GM23338 (cell line): ENCODE measurements around the gene PRCD. TPM values are rescaled to one million over a fixed set of nuclear protein-coding genes. Genes with fewer than 3 reads are reported as not detected.

ENCODE experiments used
- CREB1 ChIP-seq: fragments of 250-450 bp; sonication (Bioruptor Pico); IDR thresholded peaks from 2 replicates; pipeline ENCODE4 v1.5.0; 2020; ENCODE audit warnings: low read depth, mild to moderate bottlenecking, moderate library complexity
- EZH2 ChIP-seq: fragments of 200-600 bp; sonication (generic); IDR thresholded peaks from one replicate; pipeline ENCODE4 v1.8.0; 2017; ENCODE audit warnings: antibody characterized with exemption, mild to moderate bottlenecking, low read depth; ENCODE audit not compliant: unreplicated experiment
- NANOG ChIP-seq: IDR thresholded peaks from 2 replicates; pipeline ENCODE4 v1.6.1; 2016; ENCODE audit warnings: antibody characterized with exemption, borderline replicate concordance
- ZNF114 ChIP-seq: fragments of 250-450 bp; sonication (Bioruptor Pico); IDR thresholded peaks from 2 replicates; pipeline ENCODE4 v1.5.0; 2020; ENCODE audit warnings: mild to moderate bottlenecking, moderate library complexity
- polyA plus RNA-seq: library from polyadenylated mRNA; unstranded; fragments of >200 nt; fragmentation: Nextera tagmentation; extraction: Ambion mirVana; gene quantifications from 2 replicates; pipeline ENCODE4 v1.2.1, GENCODE V29; 2016
- total RNA-seq: library from RNA; depleted of rRNA; stranded (reverse); fragments of >200 nt; shearing (Covaris generic); gene quantifications from 2 replicates; pipeline ENCODE4 v1.2.3, GENCODE V29; 2014
- TF ChIP-seq, protein P1 (sequence below): fragments of 250-450 bp; sonication (Bioruptor Pico); IDR thresholded peaks from 2 replicates; pipeline ENCODE4 v1.5.0; 2020; ENCODE audit warnings: mild to moderate bottlenecking, moderate library complexity
- TF ChIP-seq, protein P2 (sequence below): IDR thresholded peaks from one replicate; pipeline ENCODE4 v1.6.1; 2018; ENCODE audit warnings: antibody characterized with exemption; ENCODE audit not compliant: unreplicated experiment

Gene PRCD
- total and polyA plus RNA-seq, 2 experiments from 2014 or later, result 0.38 to 1.6 TPM

GRCh38 chr17:76492989-76493501 lies 46.8 kb upstream of the PRCD start (continued):
- TF ChIP-seq, protein P1, sequence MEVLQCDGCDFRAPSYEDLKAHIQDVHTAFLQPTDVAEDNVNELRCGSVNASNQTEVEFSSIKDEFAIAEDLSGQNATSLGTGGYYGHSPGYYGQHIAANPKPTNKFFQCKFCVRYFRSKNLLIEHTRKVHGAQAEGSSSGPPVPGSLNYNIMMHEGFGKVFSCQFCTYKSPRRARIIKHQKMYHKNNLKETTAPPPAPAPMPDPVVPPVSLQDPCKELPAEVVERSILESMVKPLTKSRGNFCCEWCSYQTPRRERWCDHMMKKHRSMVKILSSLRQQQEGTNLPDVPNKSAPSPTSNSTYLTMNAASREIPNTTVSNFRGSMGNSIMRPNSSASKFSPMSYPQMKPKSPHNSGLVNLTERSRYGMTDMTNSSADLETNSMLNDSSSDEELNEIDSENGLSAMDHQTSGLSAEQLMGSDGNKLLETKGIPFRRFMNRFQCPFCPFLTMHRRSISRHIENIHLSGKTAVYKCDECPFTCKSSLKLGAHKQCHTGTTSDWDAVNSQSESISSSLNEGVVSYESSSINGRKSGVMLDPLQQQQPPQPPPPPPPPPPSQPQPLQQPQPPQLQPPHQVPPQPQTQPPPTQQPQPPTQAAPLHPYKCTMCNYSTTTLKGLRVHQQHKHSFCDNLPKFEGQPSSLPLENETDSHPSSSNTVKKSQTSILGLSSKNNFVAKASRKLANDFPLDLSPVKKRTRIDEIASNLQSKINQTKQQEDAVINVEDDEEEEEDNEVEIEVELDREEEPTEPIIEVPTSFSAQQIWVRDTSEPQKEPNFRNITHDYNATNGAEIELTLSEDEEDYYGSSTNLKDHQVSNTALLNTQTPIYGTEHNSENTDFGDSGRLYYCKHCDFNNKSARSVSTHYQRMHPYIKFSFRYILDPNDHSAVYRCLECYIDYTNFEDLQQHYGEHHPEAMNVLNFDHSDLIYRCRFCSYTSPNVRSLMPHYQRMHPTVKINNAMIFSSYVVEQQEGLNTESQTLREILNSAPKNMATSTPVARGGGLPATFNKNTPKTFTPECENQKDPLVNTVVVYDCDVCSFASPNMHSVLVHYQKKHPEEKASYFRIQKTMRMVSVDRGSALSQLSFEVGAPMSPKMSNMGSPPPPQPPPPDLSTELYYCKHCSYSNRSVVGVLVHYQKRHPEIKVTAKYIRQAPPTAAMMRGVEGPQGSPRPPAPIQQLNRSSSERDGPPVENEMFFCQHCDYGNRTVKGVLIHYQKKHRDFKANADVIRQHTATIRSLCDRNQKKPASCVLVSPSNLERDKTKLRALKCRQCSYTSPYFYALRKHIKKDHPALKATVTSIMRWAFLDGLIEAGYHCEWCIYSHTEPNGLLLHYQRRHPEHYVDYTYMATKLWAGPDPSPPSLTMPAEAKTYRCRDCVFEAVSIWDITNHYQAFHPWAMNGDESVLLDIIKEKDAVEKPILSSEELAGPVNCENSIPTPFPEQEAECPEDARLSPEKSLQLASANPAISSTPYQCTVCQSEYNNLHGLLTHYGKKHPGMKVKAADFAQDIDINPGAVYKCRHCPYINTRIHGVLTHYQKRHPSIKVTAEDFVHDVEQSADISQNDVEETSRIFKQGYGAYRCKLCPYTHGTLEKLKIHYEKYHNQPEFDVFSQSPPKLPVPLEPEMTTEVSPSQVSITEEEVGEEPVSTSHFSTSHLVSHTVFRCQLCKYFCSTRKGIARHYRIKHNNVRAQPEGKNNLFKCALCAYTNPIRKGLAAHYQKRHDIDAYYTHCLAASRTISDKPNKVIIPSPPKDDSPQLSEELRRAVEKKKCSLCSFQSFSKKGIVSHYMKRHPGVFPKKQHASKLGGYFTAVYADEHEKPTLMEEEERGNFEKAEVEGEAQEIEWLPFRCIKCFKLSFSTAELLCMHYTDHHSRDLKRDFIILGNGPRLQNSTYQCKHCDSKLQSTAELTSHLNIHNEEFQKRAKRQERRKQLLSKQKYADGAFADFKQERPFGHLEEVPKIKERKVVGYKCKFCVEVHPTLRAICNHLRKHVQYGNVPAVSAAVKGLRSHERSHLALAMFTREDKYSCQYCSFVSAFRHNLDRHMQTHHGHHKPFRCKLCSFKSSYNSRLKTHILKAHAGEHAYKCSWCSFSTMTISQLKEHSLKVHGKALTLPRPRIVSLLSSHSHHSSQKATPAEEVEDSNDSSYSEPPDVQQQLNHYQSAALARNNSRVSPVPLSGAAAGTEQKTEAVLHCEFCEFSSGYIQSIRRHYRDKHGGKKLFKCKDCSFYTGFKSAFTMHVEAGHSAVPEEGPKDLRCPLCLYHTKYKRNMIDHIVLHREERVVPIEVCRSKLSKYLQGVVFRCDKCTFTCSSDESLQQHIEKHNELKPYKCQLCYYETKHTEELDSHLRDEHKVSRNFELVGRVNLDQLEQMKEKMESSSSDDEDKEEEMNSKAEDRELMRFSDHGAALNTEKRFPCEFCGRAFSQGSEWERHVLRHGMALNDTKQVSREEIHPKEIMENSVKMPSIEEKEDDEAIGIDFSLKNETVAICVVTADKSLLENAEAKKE (CRISPR knock-in tag), result no peak
- TF ChIP-seq EZH2, result no peak
- TF ChIP-seq CREB1 (CRISPR knock-in tag), result no peak
- TF ChIP-seq NANOG, result no peak
- TF ChIP-seq, protein P2, sequence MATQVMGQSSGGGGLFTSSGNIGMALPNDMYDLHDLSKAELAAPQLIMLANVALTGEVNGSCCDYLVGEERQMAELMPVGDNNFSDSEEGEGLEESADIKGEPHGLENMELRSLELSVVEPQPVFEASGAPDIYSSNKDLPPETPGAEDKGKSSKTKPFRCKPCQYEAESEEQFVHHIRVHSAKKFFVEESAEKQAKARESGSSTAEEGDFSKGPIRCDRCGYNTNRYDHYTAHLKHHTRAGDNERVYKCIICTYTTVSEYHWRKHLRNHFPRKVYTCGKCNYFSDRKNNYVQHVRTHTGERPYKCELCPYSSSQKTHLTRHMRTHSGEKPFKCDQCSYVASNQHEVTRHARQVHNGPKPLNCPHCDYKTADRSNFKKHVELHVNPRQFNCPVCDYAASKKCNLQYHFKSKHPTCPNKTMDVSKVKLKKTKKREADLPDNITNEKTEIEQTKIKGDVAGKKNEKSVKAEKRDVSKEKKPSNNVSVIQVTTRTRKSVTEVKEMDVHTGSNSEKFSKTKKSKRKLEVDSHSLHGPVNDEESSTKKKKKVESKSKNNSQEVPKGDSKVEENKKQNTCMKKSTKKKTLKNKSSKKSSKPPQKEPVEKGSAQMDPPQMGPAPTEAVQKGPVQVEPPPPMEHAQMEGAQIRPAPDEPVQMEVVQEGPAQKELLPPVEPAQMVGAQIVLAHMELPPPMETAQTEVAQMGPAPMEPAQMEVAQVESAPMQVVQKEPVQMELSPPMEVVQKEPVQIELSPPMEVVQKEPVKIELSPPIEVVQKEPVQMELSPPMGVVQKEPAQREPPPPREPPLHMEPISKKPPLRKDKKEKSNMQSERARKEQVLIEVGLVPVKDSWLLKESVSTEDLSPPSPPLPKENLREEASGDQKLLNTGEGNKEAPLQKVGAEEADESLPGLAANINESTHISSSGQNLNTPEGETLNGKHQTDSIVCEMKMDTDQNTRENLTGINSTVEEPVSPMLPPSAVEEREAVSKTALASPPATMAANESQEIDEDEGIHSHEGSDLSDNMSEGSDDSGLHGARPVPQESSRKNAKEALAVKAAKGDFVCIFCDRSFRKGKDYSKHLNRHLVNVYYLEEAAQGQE, result no peak
- TF ChIP-seq ZNF114, result no peak
